Natural killer cell (primary cell): ENCODE measurements around the gene ZSCAN16. TPM values are rescaled to one million over a fixed set of nuclear protein-coding genes. Genes with fewer than 3 reads are reported as not detected.

Experiments used
- ATAC-seq, 3 donors: fragments of 150-1000 bp in 2 of 3; fragments of 200-7000 bp in 1 of 3; cut with Tn5 transposase; 1 replicate in 1 of 3; 2 replicates in 2 of 3; pipeline ENCODE4 v1.10.0; 2021; ENCODE audit warnings: mild to moderate bottlenecking in 2 of 3, moderate library complexity in 2 of 3
- DNase-seq, 2 donors: peaks; one replicate each; pipeline versions ENCODE4 v3.0.0 to v3.0.0-alpha.2; 2013 to 2021; ENCODE audit warnings: mixed read lengths in 1 of 2
- H3K27ac ChIP-seq: one replicate; pipeline ENCODE4 v1.5.1; 2013; ENCODE audit warnings: mild to moderate bottlenecking, low read length
- H3K27me3 ChIP-seq: one replicate; pipeline ENCODE4 v1.6.1; 2013; ENCODE audit warnings: low read length; ENCODE audit not compliant: control insufficient read depth, insufficient read depth
- H3K36me3 ChIP-seq: one replicate; pipeline ENCODE4 v1.6.1; 2013; ENCODE audit warnings: low read length; ENCODE audit not compliant: control insufficient read depth, insufficient read depth
- H3K4me1 ChIP-seq: one replicate; pipeline ENCODE4 v1.6.1; 2013; ENCODE audit warnings: low read length; ENCODE audit not compliant: control insufficient read depth, insufficient read depth
- H3K4me3 ChIP-seq: one replicate; pipeline ENCODE4 v1.5.1; 2013; ENCODE audit warnings: low read length
- H3K9me3 ChIP-seq: one replicate; pipeline ENCODE4 v1.6.1; 2013; ENCODE audit warnings: low read length; ENCODE audit not compliant: control insufficient read depth, insufficient read depth
- H3K27ac Mint-ChIP-seq, 2 donors: one replicate each; pipeline ENCODE4 v1.8.0; 2022; ENCODE audit warnings: mild to moderate bottlenecking in 2 of 2, mixed read lengths in 2 of 2, moderate library complexity in 1 of 2
- H3K27me3 Mint-ChIP-seq, 2 donors: one replicate each; pipeline ENCODE4 v1.8.0; 2022; ENCODE audit warnings: low read depth in 2 of 2, mixed read lengths in 2 of 2
- H3K36me3 Mint-ChIP-seq: one replicate; pipeline ENCODE4 v1.8.0; 2022; ENCODE audit warnings: mixed read lengths
- H3K4me1 Mint-ChIP-seq, 2 donors: one replicate each; pipeline ENCODE4 v1.8.0; 2022; ENCODE audit warnings: mixed read lengths in 2 of 2
- H3K4me3 Mint-ChIP-seq: one replicate; pipeline ENCODE4 v1.8.0; 2022; ENCODE audit warnings: mild to moderate bottlenecking, moderate library complexity, mixed read lengths
- H3K9me3 Mint-ChIP-seq, 2 donors: one replicate each; pipeline ENCODE4 v1.8.0; 2022; ENCODE audit warnings: mixed read lengths in 2 of 2
- WGBS: methylation state at CpG from one replicate; pipeline ENCODE4 v1.1.7; 2013; ENCODE audit warnings: missing lambda C conversion rate; ENCODE audit not compliant: insufficient coverage; 5-methylcytosine and 5-hydroxymethylcytosine counted together
- intact Hi-C: fragments of 100-400 bp; cut with micrococcal nuclease; formaldehyde crosslinking; loops from one replicate; pipeline ENCODE4 v1.14.2; 2022
- total RNA-seq, 4 donors: library from RNA; stranded (reverse); fragments of 120-200 nt in 1 of 4; gene quantifications; one replicate each; pipeline versions ENCODE4 v1.2.3 to v1.2.4, GENCODE V29; 2013 to 2022
- TF ChIP-seq, protein P1 (sequence below): fragments of 200-600 bp; IDR thresholded peaks from one replicate; pipeline ENCODE4 v1.8.0; 2022; ENCODE audit warnings: antibody characterized with exemption

The ZSCAN16 gene
- total RNA-seq, 3 donors from 2014 or later (not counting 1 experiment from before 2014, with no cell fraction given): 7.7 to 9.1 (median 7.8) TPM

DNA sequence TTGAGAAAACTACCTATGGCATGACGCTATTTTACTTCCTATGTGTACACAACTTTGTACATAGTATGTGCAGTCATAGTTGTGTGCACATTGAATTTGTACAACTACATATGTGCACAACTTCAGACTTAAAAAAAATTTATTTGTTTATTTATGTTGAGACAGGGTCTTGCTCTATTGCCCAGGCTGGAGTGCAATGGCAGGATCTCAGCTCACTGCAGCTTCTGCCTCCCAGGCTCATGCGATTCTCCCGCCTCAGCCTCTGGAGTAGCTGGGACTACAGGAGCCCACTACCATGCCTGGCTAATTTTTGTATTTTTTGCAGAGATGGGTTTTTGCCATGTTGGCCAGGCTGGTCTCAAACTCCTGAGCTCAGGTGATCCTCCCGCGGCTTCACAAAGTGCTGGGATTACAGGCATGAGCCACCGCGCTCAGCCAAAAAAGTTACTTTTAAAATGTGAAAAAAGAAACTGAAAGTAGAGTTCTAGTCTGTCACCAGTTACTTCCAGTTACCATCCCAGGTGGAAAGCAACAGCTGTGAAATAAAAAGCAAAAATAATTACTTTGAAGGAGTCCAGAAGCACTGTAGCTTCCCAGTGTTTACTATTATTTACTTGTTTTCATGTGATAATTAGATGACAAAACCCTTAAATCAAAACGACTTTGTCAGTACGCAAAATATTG lies 15.6 kb downstream of the ZSCAN16 start:
- no peaks in the 10 kb centered on the region for H3K27me3 ChIP-seq
- intact Hi-C loops: loop anchor here (5.0 kb wide), 4 partner anchors 38 to 257 kb away; partner anchors contain the start of genes ZKSCAN4, ZSCAN12 and ZSCAN31
- H3K4me3 Mint-ChIP-seq: peak overlapping the region; percentile 97
- peaks cover 16% of the 10 kb centered on the region for H3K4me1 ChIP-seq
- peaks cover 4% of the 10 kb centered on the region for H3K36me3 ChIP-seq
- WGBS: 50% methylated on average over 8 of the region's 9 CpGs
- peaks cover 70 to 73% of the 10 kb centered on the region in 2 donors for H3K4me1 Mint-ChIP-seq
- DNase-seq (peak in 1 of 2 donors; percentile 37), ATAC-seq (no peak)
- H3K27ac ChIP-seq: peak overlapping the region; percentile 23
- no peaks in the 10 kb centered on the region for H3K36me3 Mint-ChIP-seq
- H3K27ac Mint-ChIP-seq: peak overlapping the region; percentile 84 to 94
- TF ChIP-seq, protein P1, sequence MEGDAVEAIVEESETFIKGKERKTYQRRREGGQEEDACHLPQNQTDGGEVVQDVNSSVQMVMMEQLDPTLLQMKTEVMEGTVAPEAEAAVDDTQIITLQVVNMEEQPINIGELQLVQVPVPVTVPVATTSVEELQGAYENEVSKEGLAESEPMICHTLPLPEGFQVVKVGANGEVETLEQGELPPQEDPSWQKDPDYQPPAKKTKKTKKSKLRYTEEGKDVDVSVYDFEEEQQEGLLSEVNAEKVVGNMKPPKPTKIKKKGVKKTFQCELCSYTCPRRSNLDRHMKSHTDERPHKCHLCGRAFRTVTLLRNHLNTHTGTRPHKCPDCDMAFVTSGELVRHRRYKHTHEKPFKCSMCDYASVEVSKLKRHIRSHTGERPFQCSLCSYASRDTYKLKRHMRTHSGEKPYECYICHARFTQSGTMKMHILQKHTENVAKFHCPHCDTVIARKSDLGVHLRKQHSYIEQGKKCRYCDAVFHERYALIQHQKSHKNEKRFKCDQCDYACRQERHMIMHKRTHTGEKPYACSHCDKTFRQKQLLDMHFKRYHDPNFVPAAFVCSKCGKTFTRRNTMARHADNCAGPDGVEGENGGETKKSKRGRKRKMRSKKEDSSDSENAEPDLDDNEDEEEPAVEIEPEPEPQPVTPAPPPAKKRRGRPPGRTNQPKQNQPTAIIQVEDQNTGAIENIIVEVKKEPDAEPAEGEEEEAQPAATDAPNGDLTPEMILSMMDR: no peak
- peak overlapping the region; percentile 13 for H3K4me3 ChIP-seq
- H3K9me3 Mint-ChIP-seq: no peaks in the 10 kb centered on the region
- H3K27me3 Mint-ChIP-seq: no peaks in the 10 kb centered on the region
- H3K9me3 ChIP-seq: no peaks in the 10 kb centered on the region

DNA sequence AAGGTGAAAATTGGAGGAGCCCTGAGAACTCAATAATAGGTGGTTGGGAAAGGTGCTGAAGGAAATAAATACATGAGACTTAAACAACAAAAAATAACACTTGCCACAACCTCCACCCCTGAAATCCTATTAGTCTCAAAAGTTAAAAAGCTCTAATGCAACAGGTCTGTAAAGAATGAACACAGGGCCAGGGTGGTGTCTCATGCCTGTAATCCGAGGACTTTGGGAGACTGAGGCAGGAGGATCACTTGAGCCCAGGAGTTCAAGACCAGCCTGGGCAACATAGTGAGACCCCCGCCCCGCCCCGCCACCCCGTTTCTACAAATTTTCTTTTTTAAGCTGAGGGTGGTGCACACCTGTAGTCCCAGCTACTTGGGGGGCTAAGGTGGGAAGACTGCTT lies 16.2 kb downstream of the ZSCAN16 start:
- Histone ChIP-seq H3K4me3 (peak overlapping the region; percentile 13), H3K27ac (peak overlapping the region; percentile 15), H3K27me3 (no peaks in the 10 kb centered on the region), H3K9me3 (no peaks in the 10 kb centered on the region), H3K36me3 (peaks cover 8% of the 10 kb centered on the region), H3K4me1 (peaks cover 16% of the 10 kb centered on the region)
- TF ChIP-seq, protein P1: no peak
- DNase-seq (no peak), ATAC-seq (no peak)
- WGBS: 95% methylated on average over 5 of the region's 5 CpGs
- peak overlapping the region; percentile 97 for H3K4me3 Mint-ChIP-seq
- H3K27me3 Mint-ChIP-seq: no peaks in the 10 kb centered on the region
- H3K36me3 Mint-ChIP-seq: no peaks in the 10 kb centered on the region
- intact Hi-C loops: loop anchor here (1.0 to 5.0 kb wide), 3 partner anchors 16 to 257 kb away; partner anchors contain the start of genes ZKSCAN4, ZSCAN12 and ZSCAN16
- H3K27ac Mint-ChIP-seq: peak overlapping the region; percentile 84 to 94
- no peaks in the 10 kb centered on the region for H3K9me3 Mint-ChIP-seq
- H3K4me1 Mint-ChIP-seq: peaks cover 65 to 74% of the 10 kb centered on the region in 2 donors

DNA sequence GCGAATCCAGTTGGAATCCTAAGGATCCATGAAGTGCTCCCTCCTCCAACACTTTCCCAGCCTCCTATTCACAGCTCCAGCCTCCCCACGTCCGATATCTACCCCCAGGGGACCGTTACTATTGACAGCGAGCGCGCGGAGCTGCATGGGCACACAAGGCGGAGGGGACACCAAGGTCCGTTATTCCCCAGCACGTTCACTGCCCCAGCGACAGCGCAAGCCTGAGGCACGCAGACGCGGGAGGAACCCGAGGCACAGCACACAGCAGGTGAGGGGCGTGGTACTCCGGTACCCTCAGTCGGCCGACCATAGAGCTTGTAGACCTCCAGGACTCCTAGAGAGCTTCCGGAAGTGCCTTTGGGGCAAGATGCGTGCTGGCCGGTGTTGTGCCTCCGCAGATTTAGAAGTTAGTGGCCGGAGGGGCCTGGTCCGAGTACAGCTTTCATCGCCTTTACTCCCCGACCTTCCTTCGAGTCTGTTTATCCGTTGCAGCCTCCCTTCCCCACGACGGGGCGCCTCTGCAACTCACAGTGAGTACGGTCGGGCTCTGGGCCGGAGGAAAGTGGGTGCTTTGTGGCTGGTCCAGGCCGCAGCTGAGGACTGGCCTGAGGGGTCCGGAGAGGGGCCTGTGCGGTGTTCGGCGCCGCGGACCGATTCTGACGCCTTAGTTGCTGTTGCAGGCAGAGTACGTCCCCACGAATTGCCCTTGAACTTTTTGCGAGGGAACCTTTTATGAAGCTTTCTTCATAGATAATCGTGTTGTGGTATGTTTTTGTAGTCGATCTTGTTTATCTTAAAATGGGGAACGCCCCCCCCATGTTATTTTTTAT lies 17.3 kb downstream of the ZSCAN16 start, which contains the start of gene ZKSCAN8:
TSS of gene ZKSCAN8 (plus strand) at position 384 of the 830 bp plus-strand sequence. CDS start 6,525 bp downstream, outside the sequence.
- H3K27me3 Mint-ChIP-seq: no peaks in the 10 kb centered on the region
- H3K27ac Mint-ChIP-seq: peak within 1 kb of the TSS; percentile 89 to 94
- Histone ChIP-seq H3K4me3 (peak within 1 kb of the TSS; percentile 84), H3K9me3 (no peaks in the 10 kb centered on the region), H3K4me1 (peaks cover 16% of the 10 kb centered on the region), H3K27me3 (no peaks in the 10 kb centered on the region), H3K27ac (peak within 1 kb of the TSS; percentile 69), H3K36me3 (peaks cover 13% of the 10 kb centered on the region)
- WGBS: under 1% methylated on average over 50 of the region's 52 CpGs
- no peaks in the 10 kb centered on the region for H3K36me3 Mint-ChIP-seq
- intact Hi-C loops: loop anchor here (1.0 to 5.0 kb wide), 3 partner anchors 17 to 256 kb away; partner anchors contain the start of genes ZKSCAN4, ZSCAN12 and ZSCAN16
- H3K4me1 Mint-ChIP-seq: peaks cover 54 to 69% of the 10 kb centered on the region in 2 donors
- peak; percentile 63 to 87 for DNase-seq
- ATAC-seq: peak; percentile 70 to 82 (median 81)
- H3K9me3 Mint-ChIP-seq: no peaks in the 10 kb centered on the region
- TF ChIP-seq, protein P1: no peak
- H3K4me3 Mint-ChIP-seq: peak within 1 kb of the TSS; percentile 97
